Measurements from ENCODE around the gene PPM1L. TPM values are rescaled to one million over a fixed set of nuclear protein-coding genes. Genes with fewer than 3 reads are reported as not detected.
A peak's percentile ranks its signal among the peaks of the same experiment; 100 is the strongest.

PPM1L gene
- polyA plus RNA-seq, 3 donors = 5.5 to 9.9 (median 7.8) TPM

DNA sequence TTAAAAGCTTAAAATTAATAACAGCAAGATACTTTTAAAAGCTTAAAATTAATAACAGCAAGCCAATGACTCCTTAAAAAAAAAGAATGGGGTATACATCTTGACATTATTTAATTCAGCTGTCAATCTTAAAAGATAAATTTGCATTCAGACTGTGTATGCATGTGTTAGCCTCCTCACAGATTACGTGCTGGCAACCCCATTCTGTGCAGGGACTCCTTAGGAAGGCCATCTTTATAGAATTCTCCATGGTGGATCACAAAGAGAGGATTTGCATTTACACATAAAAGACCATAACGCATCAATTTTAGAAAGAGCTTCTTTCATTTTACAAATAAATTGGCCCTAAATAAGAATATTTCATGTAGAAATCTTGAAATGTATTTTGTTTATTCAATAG is 261.9 kb downstream of the PPM1L start:
- H3K4me3 ChIP-seq (replicated peaks in 1 of 3; ENCODE audit: low read depth in 2 of 3, low read length in 3 of 3) = no peak overlapping the region
- H3K4me2 ChIP-seq (replicated peaks; ENCODE audit: extremely low read depth, low read length, poor library complexity, severe bottlenecking) = no peak overlapping the region
- H3K27ac ChIP-seq (ENCODE audit: low read depth in 1 of 2, low read length in 2 of 2) = no peak overlapping the region
- peaks cover 2 to 9% of the 10 kb centered on the region in 2 donors for H3K36me3 Mint-ChIP-seq
- H4K20me1 ChIP-seq (ENCODE audit: insufficient read depth, low read length) = no peaks in the 10 kb centered on the region
- WGBS (ENCODE audit: insufficient coverage) = no CpG with 5 or more reads among the region's 2 CpGs
- TF ChIP-seq, protein P1, sequence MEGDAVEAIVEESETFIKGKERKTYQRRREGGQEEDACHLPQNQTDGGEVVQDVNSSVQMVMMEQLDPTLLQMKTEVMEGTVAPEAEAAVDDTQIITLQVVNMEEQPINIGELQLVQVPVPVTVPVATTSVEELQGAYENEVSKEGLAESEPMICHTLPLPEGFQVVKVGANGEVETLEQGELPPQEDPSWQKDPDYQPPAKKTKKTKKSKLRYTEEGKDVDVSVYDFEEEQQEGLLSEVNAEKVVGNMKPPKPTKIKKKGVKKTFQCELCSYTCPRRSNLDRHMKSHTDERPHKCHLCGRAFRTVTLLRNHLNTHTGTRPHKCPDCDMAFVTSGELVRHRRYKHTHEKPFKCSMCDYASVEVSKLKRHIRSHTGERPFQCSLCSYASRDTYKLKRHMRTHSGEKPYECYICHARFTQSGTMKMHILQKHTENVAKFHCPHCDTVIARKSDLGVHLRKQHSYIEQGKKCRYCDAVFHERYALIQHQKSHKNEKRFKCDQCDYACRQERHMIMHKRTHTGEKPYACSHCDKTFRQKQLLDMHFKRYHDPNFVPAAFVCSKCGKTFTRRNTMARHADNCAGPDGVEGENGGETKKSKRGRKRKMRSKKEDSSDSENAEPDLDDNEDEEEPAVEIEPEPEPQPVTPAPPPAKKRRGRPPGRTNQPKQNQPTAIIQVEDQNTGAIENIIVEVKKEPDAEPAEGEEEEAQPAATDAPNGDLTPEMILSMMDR (IDR thresholded peaks at IDR 0.05) = no peak
- no peaks in the 10 kb centered on the region for H3K36me3 ChIP-seq (replicated peaks in 1 of 2; ENCODE audit: control insufficient read depth in 1 of 2, insufficient read depth in 2 of 2, low read length in 2 of 2)
- no peak overlapping the region for H3K4me3 Mint-ChIP-seq
- H3K4me1 ChIP-seq (ENCODE audit: control insufficient read depth in 1 of 2, insufficient read depth in 2 of 2, low read length in 2 of 2) = no peaks in the 10 kb centered on the region
- no peak overlapping the region for H3K9ac ChIP-seq (ENCODE audit: insufficient read depth, low read length, poor library complexity, severe bottlenecking)
- no peaks in the 10 kb centered on the region for H3K27me3 Mint-ChIP-seq (ENCODE audit: low read depth in 3 of 3)
- H2AFZ ChIP-seq (ENCODE audit: insufficient read depth, low read depth, low read length, poor library complexity, severe bottlenecking) = no peak overlapping the region
- intact Hi-C loops (cut with micrococcal nuclease) = no loop called here
- H3K9me3 Mint-ChIP-seq = peaks cover 6 to 26% (median 17%) of the 10 kb centered on the region in 7 donors
- H3K4me1 Mint-ChIP-seq = peaks cover 2% of the 10 kb centered on the region
- peaks cover 5 to 6% of the 10 kb centered on the region in 2 donors for H3K9me3 ChIP-seq (replicated peaks in 1 of 2; ENCODE audit: control insufficient read depth in 1 of 2, insufficient read depth in 1 of 2, low read length in 2 of 2)
- no peaks in the 10 kb centered on the region for H3K79me2 ChIP-seq (ENCODE audit: insufficient read depth, low read length)
- no peak overlapping the region for H3K27ac Mint-ChIP-seq
- H3K27me3 ChIP-seq (ENCODE audit: control insufficient read depth in 2 of 2, insufficient read depth in 2 of 2, low read length in 2 of 2) = no peaks in the 10 kb centered on the region
- DNase-seq = no peak

DNA sequence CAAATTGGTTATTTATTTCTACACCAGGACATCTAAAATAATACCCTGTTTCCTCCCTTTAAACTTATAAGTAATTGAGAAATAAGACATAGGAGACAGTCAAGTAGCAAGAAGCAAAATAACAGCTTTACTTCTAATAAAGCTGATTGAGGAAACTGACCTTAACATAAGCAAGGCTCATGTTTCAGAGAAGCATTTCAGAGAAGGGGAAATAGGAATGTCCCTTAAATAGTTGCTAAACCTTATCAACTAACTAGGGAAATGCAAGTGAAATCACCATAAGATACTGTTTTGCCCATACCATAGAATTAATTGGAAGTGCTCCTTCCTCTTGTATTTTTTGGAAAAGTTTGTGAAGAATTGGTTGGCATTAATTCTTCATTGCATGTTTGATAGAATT is 264.2 kb downstream of the PPM1L start:
- peaks cover 2% of the 10 kb centered on the region for H3K4me1 Mint-ChIP-seq
- Histone ChIP-seq H3K4me3 (replicated peaks in 1 of 3; ENCODE audit: low read depth in 2 of 3, low read length in 3 of 3) (no peak overlapping the region), H3K9ac (ENCODE audit: insufficient read depth, low read length, poor library complexity, severe bottlenecking) (no peak overlapping the region), H3K27ac (ENCODE audit: low read depth in 1 of 2, low read length in 2 of 2) (no peak overlapping the region), H2AFZ (ENCODE audit: insufficient read depth, low read depth, low read length, poor library complexity, severe bottlenecking) (no peak overlapping the region), H3K9me3 (replicated peaks in 1 of 2; ENCODE audit: control insufficient read depth in 1 of 2, insufficient read depth in 1 of 2, low read length in 2 of 2) (peaks cover 17% of the 10 kb centered on the region in 2 donors), H4K20me1 (ENCODE audit: insufficient read depth, low read length) (no peaks in the 10 kb centered on the region), H3K4me2 (replicated peaks; ENCODE audit: extremely low read depth, low read length, poor library complexity, severe bottlenecking) (no peak overlapping the region), H3K79me2 (ENCODE audit: insufficient read depth, low read length) (no peaks in the 10 kb centered on the region), H3K4me1 (ENCODE audit: control insufficient read depth in 1 of 2, insufficient read depth in 2 of 2, low read length in 2 of 2) (no peaks in the 10 kb centered on the region), H3K27me3 (ENCODE audit: control insufficient read depth in 2 of 2, insufficient read depth in 2 of 2, low read length in 2 of 2) (no peaks in the 10 kb centered on the region), H3K36me3 (replicated peaks in 1 of 2; ENCODE audit: control insufficient read depth in 1 of 2, insufficient read depth in 2 of 2, low read length in 2 of 2) (no peaks in the 10 kb centered on the region)
- TF ChIP-seq, protein P1 (IDR thresholded peaks at IDR 0.05) = no peak
- no peaks in the 10 kb centered on the region for H3K27me3 Mint-ChIP-seq (ENCODE audit: low read depth in 3 of 3)
- H3K9me3 Mint-ChIP-seq = peaks cover 13 to 32% (median 27%) of the 10 kb centered on the region in 7 donors
- DNase-seq = peak in 2 of 3 donors; percentile 4 to 12
- no peak overlapping the region for H3K4me3 Mint-ChIP-seq
- intact Hi-C loops (cut with micrococcal nuclease) = no loop called here
- H3K36me3 Mint-ChIP-seq = peaks cover 7 to 8% of the 10 kb centered on the region in 2 donors
- H3K27ac Mint-ChIP-seq = no peak overlapping the region
